Neural cell (in vitro differentiated cells): ENCODE data around the gene NCOA3. TPM values are rescaled to one million over a fixed set of nuclear protein-coding genes. Genes with fewer than 3 reads are reported as not detected.

Source experiments
- H2AFZ ChIP-seq: fragments of 200-600, 300-800 bp; sonication (generic), shearing (Covaris generic); 2 replicates; pipeline ENCODE4 v1.6.0; 2014; ENCODE audit warnings: low read depth, mild to moderate bottlenecking, antibody characterized with exemption, low read length, moderate library complexity
- H3F3A ChIP-seq: fragments of 200-600 bp; shearing (Covaris generic); 2 replicates; pipeline ENCODE4 v1.6.1; 2016; ENCODE audit warnings: mild to moderate bottlenecking, moderate library complexity, mixed read lengths, antibody characterized with exemption, low read length; ENCODE audit not compliant: insufficient read depth, poor library complexity, severe bottlenecking
- H3K27ac ChIP-seq: fragments of 200-600, 300-800 bp; sonication (generic), shearing (Covaris generic); 2 replicates; pipeline ENCODE4 v1.5.1; 2014; ENCODE audit warnings: mild to moderate bottlenecking, low read length, moderate library complexity
- H3K27me3 ChIP-seq: fragments of 300-800, 200-600 bp; sonication (generic), shearing (Covaris generic); 2 replicates; pipeline ENCODE4 v1.6.0; 2014; ENCODE audit warnings: mild to moderate bottlenecking, low read depth, low read length, moderate library complexity; ENCODE audit not compliant: insufficient read depth
- H3K36me3 ChIP-seq: fragments of 300-800, 200-600 bp; sonication (generic), shearing (Covaris generic); 2 replicates; pipeline ENCODE4 v1.5.1; 2014; ENCODE audit warnings: mild to moderate bottlenecking, antibody characterized with exemption, low read length, moderate library complexity; ENCODE audit not compliant: insufficient read depth
- H3K4me2 ChIP-seq: fragments of 300-800, 200-600 bp; sonication (generic), shearing (Covaris generic); 2 replicates; pipeline ENCODE4 v1.6.0; 2014; ENCODE audit warnings: mild to moderate bottlenecking, low read length
- H3K4me3 ChIP-seq: fragments of 300-800, 200-600 bp; sonication (generic), shearing (Covaris generic); 2 replicates; pipeline ENCODE4 v1.5.1; 2014; ENCODE audit warnings: mild to moderate bottlenecking, low read length, moderate library complexity
- H3K79me2 ChIP-seq: fragments of 200-600 bp; shearing (Covaris generic); replicated peaks from 2 replicates; pipeline ENCODE4 v1.6.0; 2014; ENCODE audit warnings: mild to moderate bottlenecking, low read length, moderate library complexity; ENCODE audit not compliant: insufficient read depth
- H3K9ac ChIP-seq: fragments of 300-800, 200-600 bp; sonication (generic), shearing (Covaris generic); 2 replicates; pipeline ENCODE4 v1.6.1; 2016; ENCODE audit warnings: mild to moderate bottlenecking, low read length, mixed read lengths
- H3K9me2 ChIP-seq: fragments of 200-600 bp; shearing (Covaris generic); 2 replicates; pipeline ENCODE4 v1.6.1; 2016; ENCODE audit warnings: mild to moderate bottlenecking, low read length, mixed read lengths; ENCODE audit not compliant: insufficient read depth
- H3K9me3 ChIP-seq: fragments of 200-600, 300-800 bp; sonication (generic), shearing (Covaris generic); 2 replicates; pipeline ENCODE4 v1.6.1; 2016; ENCODE audit warnings: mild to moderate bottlenecking, mixed run types, low read length, moderate library complexity, mixed read lengths
- H4K20me1 ChIP-seq: fragments of 200-600 bp; shearing (Covaris generic); 2 replicates; pipeline ENCODE4 v1.6.1; 2016; ENCODE audit warnings: mild to moderate bottlenecking, mixed run types; ENCODE audit not compliant: insufficient read depth
- EP300 ChIP-seq: fragments of 450-650 bp; conservative IDR thresholded peaks from 2 replicates; pipeline ENCODE4 v1.6.1; 2014; ENCODE audit warnings: antibody characterized with exemption, mild to moderate bottlenecking, moderate library complexity; ENCODE audit not compliant: poor library complexity, severe bottlenecking
- EZH2 ChIP-seq: fragments of 200-600, 300-800 bp; shearing (Covaris generic), sonication (generic); IDR thresholded peaks from 2 replicates; pipeline ENCODE4 v1.6.1; 2014; ENCODE audit warnings: antibody characterized with exemption, low read length, borderline replicate concordance, mild to moderate bottlenecking; ENCODE audit not compliant: insufficient read depth, poor library complexity, severe bottlenecking
- MXI1 ChIP-seq: fragments of 450-650 bp; conservative IDR thresholded peaks from 2 replicates; pipeline ENCODE4 v1.6.1; 2014; ENCODE audit warnings: antibody characterized with exemption, mild to moderate bottlenecking; ENCODE audit not compliant: poor library complexity, severe bottlenecking
- POLR2AphosphoS5 ChIP-seq: IDR thresholded peaks from 2 replicates; pipeline ENCODE4 v1.6.1; 2012
- RAD21 ChIP-seq: fragments of 450-650 bp; conservative IDR thresholded peaks from 2 replicates; pipeline ENCODE4 v1.6.1; 2014; ENCODE audit warnings: antibody characterized with exemption, mild to moderate bottlenecking, moderate library complexity
- REST ChIP-seq: IDR thresholded peaks from 2 replicates; pipeline ENCODE4 v1.6.1; 2012; ENCODE audit warnings: borderline replicate concordance
- SMC3 ChIP-seq: fragments of 450-650 bp; conservative IDR thresholded peaks from 2 replicates; pipeline ENCODE4 v1.6.1; 2014; ENCODE audit warnings: antibody characterized with exemption, mild to moderate bottlenecking, moderate library complexity; ENCODE audit not compliant: poor library complexity
- TAF1 ChIP-seq: IDR thresholded peaks from 2 replicates; pipeline ENCODE4 v1.6.1; 2012; ENCODE audit warnings: low read depth
- polyA plus RNA-seq: library from polyadenylated mRNA; depleted of rRNA; stranded (reverse); fragments of >200 nt; gene quantifications from 2 replicates; pipeline ENCODE4 v1.2.3, GENCODE V29; 2014
- TF ChIP-seq, protein P1 (sequence below): fragments of 450-650 bp; IDR thresholded peaks from 2 replicates; pipeline ENCODE4 v1.5.1; 2014; ENCODE audit warnings: antibody characterized with exemption, mild to moderate bottlenecking, moderate library complexity; ENCODE audit not compliant: poor library complexity, severe bottlenecking

NCOA3 gene
- polyA plus RNA-seq, 1 donor from 2014 or later = 14.2 TPM

- TF ChIP-seq EP300 (no peak), TAF1 (no peak), SMC3 (no peak)
Measured at GRCh38 chr20:47544852-47545251, 43.2 kb downstream of the NCOA3 start (continued).

- H3K27ac ChIP-seq = no peak overlapping the region
Measured at GRCh38 chr20:47545499-47545898, 43.8 kb downstream of the NCOA3 start.

More at GRCh38 chr20:47545499-47545898, 43.8 kb downstream of the NCOA3 start:
- no peak overlapping the region for H2AFZ ChIP-seq
- H3K4me3 ChIP-seq = no peak overlapping the region
- no peak overlapping the region for H3K9ac ChIP-seq
- H3K9me3 ChIP-seq = no peaks in the 10 kb centered on the region
- TF ChIP-seq, protein P1, sequence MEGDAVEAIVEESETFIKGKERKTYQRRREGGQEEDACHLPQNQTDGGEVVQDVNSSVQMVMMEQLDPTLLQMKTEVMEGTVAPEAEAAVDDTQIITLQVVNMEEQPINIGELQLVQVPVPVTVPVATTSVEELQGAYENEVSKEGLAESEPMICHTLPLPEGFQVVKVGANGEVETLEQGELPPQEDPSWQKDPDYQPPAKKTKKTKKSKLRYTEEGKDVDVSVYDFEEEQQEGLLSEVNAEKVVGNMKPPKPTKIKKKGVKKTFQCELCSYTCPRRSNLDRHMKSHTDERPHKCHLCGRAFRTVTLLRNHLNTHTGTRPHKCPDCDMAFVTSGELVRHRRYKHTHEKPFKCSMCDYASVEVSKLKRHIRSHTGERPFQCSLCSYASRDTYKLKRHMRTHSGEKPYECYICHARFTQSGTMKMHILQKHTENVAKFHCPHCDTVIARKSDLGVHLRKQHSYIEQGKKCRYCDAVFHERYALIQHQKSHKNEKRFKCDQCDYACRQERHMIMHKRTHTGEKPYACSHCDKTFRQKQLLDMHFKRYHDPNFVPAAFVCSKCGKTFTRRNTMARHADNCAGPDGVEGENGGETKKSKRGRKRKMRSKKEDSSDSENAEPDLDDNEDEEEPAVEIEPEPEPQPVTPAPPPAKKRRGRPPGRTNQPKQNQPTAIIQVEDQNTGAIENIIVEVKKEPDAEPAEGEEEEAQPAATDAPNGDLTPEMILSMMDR = no peak
- no peak for TF ChIP-seq RAD21
- no peak for TF ChIP-seq POLR2AphosphoS5
- no peak for TF ChIP-seq EZH2
- no peak for TF ChIP-seq MXI1
- no peak for TF ChIP-seq REST
- no peak for TF ChIP-seq TAF1
- no peak for TF ChIP-seq SMC3
- no peak for TF ChIP-seq EP300
- no peak overlapping the region for H3K4me2 ChIP-seq
- no peaks in the 10 kb centered on the region for H3K9me2 ChIP-seq
- no peaks in the 10 kb centered on the region for H3K27me3 ChIP-seq
- no peaks in the 10 kb centered on the region for H3F3A ChIP-seq
- no peaks in the 10 kb centered on the region for H4K20me1 ChIP-seq
- H3K79me2 ChIP-seq = no peaks in the 10 kb centered on the region
- H3K36me3 ChIP-seq = no peaks in the 10 kb centered on the region
